C4-2B (cell line): ENCODE data around the gene NECTIN3.

Experiments used
- H3K27ac ChIP-seq: fragments of 450-650 bp; 2 replicates; pipeline ENCODE4 v1.5.1; 2017
- ZFX ChIP-seq: fragments of 450-650 bp; IDR thresholded peaks from 2 replicates; pipeline ENCODE4 v1.6.1; 2017
- TF ChIP-seq, protein P1 (sequence below): fragments of 450-650 bp; conservative IDR thresholded peaks from 2 replicates; pipeline ENCODE4 v1.5.1; 2017; ENCODE audit warnings: mild to moderate bottlenecking

NECTIN3 gene

DNA sequence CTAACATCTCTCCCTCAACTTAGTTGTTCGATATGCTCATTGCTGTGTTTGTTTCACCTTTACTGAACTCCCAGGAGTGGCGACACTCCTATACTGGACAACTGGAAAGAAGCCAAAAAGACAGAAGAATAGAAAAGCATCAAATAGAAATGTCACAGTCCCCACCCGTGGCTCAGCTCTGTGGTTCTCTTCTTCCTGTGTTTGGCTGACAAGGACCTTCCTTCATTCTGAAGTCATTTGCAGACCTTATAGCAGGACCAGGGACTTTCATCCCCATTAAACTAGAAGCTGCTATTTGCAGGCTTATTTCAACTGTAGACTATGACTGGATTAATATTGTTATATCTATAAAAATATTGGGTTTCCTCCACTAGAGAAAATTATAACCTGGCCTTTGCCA lies 125.9 kb downstream of the NECTIN3 start:
- H3K27ac ChIP-seq, result no peak overlapping the region
- TF ChIP-seq, protein P1, sequence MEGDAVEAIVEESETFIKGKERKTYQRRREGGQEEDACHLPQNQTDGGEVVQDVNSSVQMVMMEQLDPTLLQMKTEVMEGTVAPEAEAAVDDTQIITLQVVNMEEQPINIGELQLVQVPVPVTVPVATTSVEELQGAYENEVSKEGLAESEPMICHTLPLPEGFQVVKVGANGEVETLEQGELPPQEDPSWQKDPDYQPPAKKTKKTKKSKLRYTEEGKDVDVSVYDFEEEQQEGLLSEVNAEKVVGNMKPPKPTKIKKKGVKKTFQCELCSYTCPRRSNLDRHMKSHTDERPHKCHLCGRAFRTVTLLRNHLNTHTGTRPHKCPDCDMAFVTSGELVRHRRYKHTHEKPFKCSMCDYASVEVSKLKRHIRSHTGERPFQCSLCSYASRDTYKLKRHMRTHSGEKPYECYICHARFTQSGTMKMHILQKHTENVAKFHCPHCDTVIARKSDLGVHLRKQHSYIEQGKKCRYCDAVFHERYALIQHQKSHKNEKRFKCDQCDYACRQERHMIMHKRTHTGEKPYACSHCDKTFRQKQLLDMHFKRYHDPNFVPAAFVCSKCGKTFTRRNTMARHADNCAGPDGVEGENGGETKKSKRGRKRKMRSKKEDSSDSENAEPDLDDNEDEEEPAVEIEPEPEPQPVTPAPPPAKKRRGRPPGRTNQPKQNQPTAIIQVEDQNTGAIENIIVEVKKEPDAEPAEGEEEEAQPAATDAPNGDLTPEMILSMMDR, result no peak
- TF ChIP-seq ZFX, result no peak

DNA sequence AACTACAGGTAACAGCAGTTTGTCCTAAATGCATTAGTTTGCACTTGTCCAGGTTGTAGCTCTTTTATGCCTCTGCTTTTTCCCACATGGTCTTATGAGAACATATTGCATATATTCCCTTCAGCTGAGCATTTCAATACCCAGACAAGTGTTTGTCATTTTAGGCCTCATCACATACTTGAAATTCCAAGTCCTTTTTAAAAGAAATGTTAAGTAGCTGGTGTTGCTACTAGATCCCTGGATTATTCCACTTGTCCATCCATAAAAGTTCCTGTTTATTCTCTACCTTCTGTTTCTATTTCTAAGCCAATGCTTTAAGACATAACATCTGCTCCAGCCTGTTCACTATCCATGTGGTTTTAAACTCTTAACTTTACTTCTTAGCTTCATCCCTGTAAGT lies 128.4 kb downstream of the NECTIN3 start:
- no peak for TF ChIP-seq ZFX
- TF ChIP-seq, protein P1, result no peak
- no peak overlapping the region for H3K27ac ChIP-seq

DNA sequence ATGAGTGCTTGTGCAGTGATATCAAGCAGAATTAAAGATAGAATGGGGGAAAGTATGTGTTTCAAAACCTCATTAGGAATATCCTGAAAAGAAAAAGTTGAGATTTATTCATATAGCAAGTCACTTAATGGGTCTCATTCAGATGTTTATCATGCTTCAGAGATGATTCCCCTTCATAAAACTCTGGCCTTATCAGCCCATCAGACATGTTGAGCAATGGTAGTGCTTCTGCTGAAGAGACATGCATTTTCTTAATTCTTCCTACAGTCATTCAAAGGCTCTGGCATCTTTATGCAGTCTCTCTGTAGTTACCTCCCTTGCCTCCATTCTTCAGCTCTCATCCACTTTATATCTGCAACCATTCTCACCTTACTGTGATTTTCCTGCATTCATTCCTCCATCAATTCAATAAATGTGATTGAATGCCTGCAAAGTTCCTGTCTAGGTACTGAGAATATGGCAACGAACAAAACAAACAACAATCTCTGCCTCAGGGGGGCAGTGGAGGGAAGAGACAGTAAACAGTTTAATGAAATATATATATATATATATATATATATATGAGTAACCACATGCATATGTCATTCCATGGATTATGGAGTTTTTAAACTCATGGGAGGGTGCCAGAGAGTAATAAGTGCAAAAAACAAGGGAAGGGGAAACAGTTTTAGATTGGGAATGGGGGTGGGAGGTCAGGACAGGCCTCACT lies 138.5 kb downstream of the NECTIN3 start:
- TF ChIP-seq ZFX, result no peak
- TF ChIP-seq, protein P1, result no peak; the same call in 1 of the 2 replicates

DNA sequence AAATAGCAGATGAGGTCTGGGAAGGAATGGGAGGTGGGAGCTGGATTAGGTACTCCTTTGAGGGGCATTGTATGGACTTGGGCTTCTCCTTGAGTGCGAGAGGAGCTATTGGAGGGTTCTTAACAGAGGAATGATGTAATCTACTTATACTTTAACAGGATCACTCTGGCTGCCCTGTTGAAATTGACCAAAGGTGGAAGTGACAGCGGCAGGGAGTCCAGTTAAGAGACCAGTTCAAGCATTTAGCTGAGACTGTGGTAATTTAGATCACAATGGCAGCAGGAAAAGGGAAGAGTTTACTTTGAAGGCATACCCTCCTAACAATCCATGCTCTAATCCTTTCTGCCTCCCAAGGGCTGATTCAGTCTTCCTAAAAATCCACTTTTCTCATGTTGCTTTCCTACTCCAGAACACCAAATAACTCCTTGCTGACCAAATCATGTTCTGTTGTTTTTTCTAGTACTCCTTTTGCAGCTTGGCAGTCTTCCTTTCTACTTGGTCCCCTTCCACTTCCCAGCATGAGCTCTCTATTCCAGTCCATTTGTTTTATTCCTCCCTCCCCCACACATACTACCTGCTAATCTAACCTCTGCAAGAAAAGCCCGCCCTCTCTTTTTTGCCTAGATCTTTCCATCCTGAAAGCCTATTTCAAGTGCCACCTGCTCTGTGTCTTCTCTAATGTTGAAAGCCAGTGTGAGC lies 139.4 kb downstream of the NECTIN3 start:
- no peak overlapping the region for H3K27ac ChIP-seq
- TF ChIP-seq ZFX, result no peak
- TF ChIP-seq, protein P1, result no peak

More for the DNA sequence above, 138.5 kb downstream of the NECTIN3 start:
- H3K27ac ChIP-seq, result no peak overlapping the region

DNA sequence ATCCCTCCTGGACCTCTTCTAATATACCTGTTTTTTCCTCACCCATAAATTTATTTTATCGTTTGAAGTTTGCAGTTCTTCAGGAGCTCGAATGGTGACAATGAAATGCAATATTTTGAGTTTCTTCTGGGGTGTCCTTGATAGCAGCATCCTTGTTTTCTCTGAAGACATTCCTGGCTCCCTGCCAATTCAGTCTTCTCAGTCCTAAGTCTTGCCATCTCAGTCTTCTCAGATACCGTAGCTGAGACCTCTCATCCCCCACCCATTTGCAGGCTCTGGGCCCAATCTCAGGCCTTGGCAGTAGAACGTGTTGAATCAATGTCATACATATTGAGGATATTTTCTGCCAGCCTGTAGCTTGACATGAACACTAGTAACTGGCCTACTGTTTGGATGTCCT lies 140.9 kb downstream of the NECTIN3 start:
- TF ChIP-seq, protein P1, result no peak
- TF ChIP-seq ZFX, result no peak
- no peak overlapping the region for H3K27ac ChIP-seq

DNA sequence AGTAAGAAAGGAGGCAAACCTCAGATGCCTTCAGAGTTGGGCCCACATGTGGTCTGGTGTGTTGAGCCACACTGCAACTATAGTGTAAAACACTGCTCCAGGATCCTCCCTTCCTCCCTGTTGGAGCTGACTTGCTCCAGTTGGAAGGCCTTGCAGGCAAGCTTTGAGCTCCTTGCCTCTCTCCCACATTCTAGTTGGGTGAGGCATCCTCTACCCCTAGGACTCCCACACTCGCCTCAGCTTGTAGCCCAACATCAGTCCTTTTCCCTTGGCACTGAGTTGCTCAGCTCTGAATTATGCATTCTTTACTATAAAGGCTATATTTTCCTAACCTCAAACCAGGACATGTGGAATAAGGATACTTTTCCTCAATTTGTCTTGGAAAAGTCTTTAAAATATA lies 143.9 kb downstream of the NECTIN3 start:
- no peak overlapping the region for H3K27ac ChIP-seq
- TF ChIP-seq, protein P1, result no peak
- TF ChIP-seq ZFX, result no peak

DNA sequence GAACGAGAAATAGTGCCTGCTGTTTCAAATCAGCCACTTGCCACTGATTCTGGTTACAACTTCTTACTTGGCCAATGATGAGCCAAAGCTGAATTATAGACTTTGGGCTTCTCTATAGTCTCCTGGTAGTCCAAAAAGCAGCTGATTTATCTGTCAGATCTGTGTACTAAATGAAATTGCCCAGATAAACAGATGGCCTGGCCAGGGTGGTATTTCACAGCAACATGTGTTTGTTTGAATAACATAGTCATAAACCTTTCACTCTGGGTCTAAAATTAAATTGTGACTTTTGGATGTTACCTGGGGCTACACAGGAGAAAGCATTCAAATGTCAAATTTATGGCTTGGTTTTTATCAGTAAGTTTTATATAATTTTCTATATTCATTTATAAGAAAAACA lies 147.0 kb downstream of the NECTIN3 start:
- TF ChIP-seq, protein P1, result no peak
- no peak overlapping the region for H3K27ac ChIP-seq
